HCT116 (cell line): Measurements from ENCODE around the gene TBKBP1. TPM values are rescaled to one million over a fixed set of nuclear protein-coding genes. Genes with fewer than 3 reads are reported as not detected.

Source experiments
- ATAC-seq: fragments of 200-7000 bp; cut with Tn5 transposase; 2 replicates; pipeline ENCODE4 v1.9.1; 2020; ENCODE audit warnings: mild to moderate bottlenecking, moderate library complexity
- BruUV-seq: library from RNA; stranded (reverse); fragments of 400-500 nt; replicated peaks from 2 replicates; lab custom pipeline; 2021; lab: Mats Ljungman, UMichigan
- CTCF ChIA-PET: fragments of 300-600 bp; sonication (Branson Sonifier 250); formaldehyde crosslinking; loops from one replicate; lab custom pipeline; 2021; ENCODE audit warnings: antibody characterized with exemption; lab: Charles Lee
- POLR2A ChIA-PET: fragments of 300-600, 350-600 bp; sonication (Branson Sonifier 250); formaldehyde crosslinking; loops from one replicate; lab custom pipeline; 2021; ENCODE audit warnings: antibody characterized with exemption; lab: Charles Lee
- RAD21 ChIA-PET, 2 experiments: fragments of 300-600 bp; sonication (Branson Sonifier 250); formaldehyde crosslinking; loops; one replicate each; lab custom pipeline; 2023; ENCODE audit warnings: low total read pairs in 2 of 2; ENCODE audit not compliant: uncharacterized antibody in 2 of 2, unreplicated experiment in 2 of 2, low non-redundant PET in 1 of 2; lab: Charles Lee
- DNase-seq: peaks from one replicate; pipeline ENCODE4 v3.0.0-alpha.2; 2010; ENCODE audit warnings: low read depth, low spot score
- H2AFZ ChIP-seq: fragments of 200-600 bp; shearing (Covaris generic), sonication (generic); 2 replicates; pipeline ENCODE4 v1.6.1; 2017; ENCODE audit warnings: low read depth, mixed run types, mixed read lengths, antibody characterized with exemption, low read length; ENCODE audit not compliant: poor library complexity, severe bottlenecking
- H3K27ac ChIP-seq: 2 replicates; pipeline ENCODE4 v1.5.1; 2012; ENCODE audit warnings: low read depth, low read length
- H3K27me3 ChIP-seq: fragments of 200-600 bp; sonication (generic); 2 replicates; pipeline ENCODE4 v1.6.1; 2016; ENCODE audit warnings: mixed run types, low read length, mixed read lengths; ENCODE audit not compliant: insufficient read depth
- H3K36me3 ChIP-seq, 2 experiments: fragments of 200-500 bp in 1 of 2; fragments of 200-600 bp in 1 of 2; sonication (Bioruptor generic) in 1 of 2; sonication (generic) in 1 of 2; 2 replicates each; pipeline versions ENCODE4 v1.5.1 to v1.6.1; 2014 to 2016; ENCODE audit warnings: low read length in 2 of 2, inconsistent platforms in 1 of 2, mixed read lengths in 1 of 2, mixed run types in 1 of 2; ENCODE audit not compliant: insufficient read depth in 2 of 2, control insufficient read depth in 1 of 2
- H3K4me1 ChIP-seq, 2 experiments: fragments of 200-600 bp in 1 of 2; sonication (generic) in 1 of 2; 2 replicates each; pipeline versions ENCODE4 v1.5.1 to v1.6.1; 2012 to 2017; ENCODE audit warnings: low read length in 2 of 2, inconsistent platforms in 1 of 2, mild to moderate bottlenecking in 1 of 2, mixed read lengths in 1 of 2, mixed run types in 1 of 2, moderate library complexity in 1 of 2; ENCODE audit not compliant: insufficient read depth in 2 of 2, control insufficient read depth in 1 of 2
- H3K4me2 ChIP-seq: fragments of 200-600 bp; sonication (generic); 2 replicates; pipeline ENCODE4 v1.6.1; 2017; ENCODE audit warnings: mixed run types, low read length, mixed read lengths
- H3K4me3 ChIP-seq, 2 experiments: fragments of 200-600 bp in 1 of 2; sonication (generic) in 1 of 2; replicated peaks in 1 of 2; 2 replicates each; pipeline ENCODE4 v1.5.1; 2011 to 2016; ENCODE audit warnings: low read length in 2 of 2, control low read depth in 1 of 2, low read depth in 1 of 2, mild to moderate bottlenecking in 1 of 2, mixed read lengths in 1 of 2, mixed run types in 1 of 2
- H3K79me2 ChIP-seq: fragments of 200-600 bp; sonication (generic); 2 replicates; pipeline ENCODE4 v1.6.1; 2017; ENCODE audit warnings: mild to moderate bottlenecking, mixed run types, low read length, moderate library complexity, mixed read lengths; ENCODE audit not compliant: insufficient read depth
- H3K9ac ChIP-seq: fragments of 200-600 bp; sonication (generic); 2 replicates; pipeline ENCODE4 v1.6.1; 2016; ENCODE audit warnings: low read length, mixed read lengths
- H3K9me2 ChIP-seq: fragments of 200-600 bp; sonication (generic), shearing (Covaris generic); 2 replicates; pipeline ENCODE4 v1.6.1; 2017; ENCODE audit warnings: mixed run types, mild to moderate bottlenecking, moderate library complexity; ENCODE audit not compliant: insufficient read depth
- H3K9me3 ChIP-seq, 2 experiments: fragments of 200-500 bp in 1 of 2; fragments of 200-600 bp in 1 of 2; sonication (Bioruptor generic) in 1 of 2; sonication (generic) in 1 of 2; 2 replicates each; pipeline ENCODE4 v1.6.1; 2014 to 2017; ENCODE audit warnings: low read length in 2 of 2, mixed read lengths in 2 of 2, inconsistent platforms in 1 of 2, low read depth in 1 of 2, mild to moderate bottlenecking in 1 of 2, mixed run types in 1 of 2, moderate library complexity in 1 of 2; ENCODE audit not compliant: control insufficient read depth in 1 of 2, insufficient read depth in 1 of 2
- H4K20me1 ChIP-seq: fragments of 200-600 bp; sonication (generic), shearing (Covaris generic); 2 replicates; pipeline ENCODE4 v1.6.1; 2017; ENCODE audit warnings: mixed run types, mild to moderate bottlenecking, moderate library complexity; ENCODE audit not compliant: insufficient read depth
- ATF3 ChIP-seq: IDR thresholded peaks from 2 replicates; pipeline ENCODE4 v1.6.1; 2012
- CEBPB ChIP-seq: IDR thresholded peaks from 2 replicates; pipeline ENCODE4 v1.6.1; 2012; ENCODE audit warnings: low read depth
- CTCF ChIP-seq, 3 experiments: fragments of 200-600 bp in 1 of 3; sonication (generic) in 1 of 3; IDR thresholded peaks in 2 of 3; conservative IDR thresholded peaks in 1 of 3; 2 replicates each; pipeline ENCODE4 v1.5.1; 2012 to 2017; ENCODE audit warnings: low read depth in 2 of 3, low read length in 2 of 3, antibody characterized with exemption in 1 of 3, borderline replicate concordance in 1 of 3, control low read depth in 1 of 3, mild to moderate bottlenecking in 1 of 3, mixed read lengths in 1 of 3, mixed run types in 1 of 3, moderate library complexity in 1 of 3; ENCODE audit not compliant: insufficient read depth in 1 of 3
- EGR1 ChIP-seq: IDR thresholded peaks from 2 replicates; pipeline ENCODE4 v1.6.1; 2012; ENCODE audit warnings: low read depth
- EZH2 ChIP-seq: fragments of 200-600 bp; sonication (generic); IDR thresholded peaks from 2 replicates; pipeline ENCODE4 v1.6.1; 2017; ENCODE audit warnings: antibody characterized with exemption, mixed run types
- EZH2phosphoT487 ChIP-seq: fragments of 200-600 bp; IDR thresholded peaks from 2 replicates; pipeline ENCODE4 v1.6.1; 2018; ENCODE audit warnings: antibody characterized with exemption, borderline replicate concordance
- RAD21 ChIP-seq: IDR thresholded peaks from 2 replicates; pipeline ENCODE4 v1.6.1; 2012; ENCODE audit warnings: low read depth, mild to moderate bottlenecking
- SIN3A ChIP-seq: IDR thresholded peaks from 2 replicates; pipeline ENCODE4 v1.6.1; 2012; ENCODE audit warnings: low read depth
- SP1 ChIP-seq: IDR thresholded peaks from 2 replicates; pipeline ENCODE4 v1.6.1; 2012; ENCODE audit warnings: low read depth
- SRF ChIP-seq: IDR thresholded peaks from 2 replicates; pipeline ENCODE4 v1.6.1; 2012; ENCODE audit warnings: low read depth
- TCF7L2 ChIP-seq: IDR thresholded peaks from 2 replicates; pipeline ENCODE4 v1.7.0; 2011; ENCODE audit warnings: borderline replicate concordance, inconsistent platforms; ENCODE audit not compliant: insufficient read depth, insufficient read length; ENCODE audit errors: extremely low read depth
- YY1 ChIP-seq: IDR thresholded peaks from 2 replicates; pipeline ENCODE4 v1.6.1; 2011; ENCODE audit warnings: low read length, low read depth, moderate library complexity, mild to moderate bottlenecking; ENCODE audit not compliant: insufficient replicate concordance; ENCODE audit errors: extremely low read depth
- ZNF274 ChIP-seq: fragments of 200-500 bp; sonication (Bioruptor generic); IDR thresholded peaks from 2 replicates; pipeline ENCODE4 v1.6.1; 2014; ENCODE audit warnings: mild to moderate bottlenecking, low read depth, low read length, inconsistent platforms
- intact Hi-C: fragments of 100-400 bp; cut with micrococcal nuclease; formaldehyde crosslinking; loops from 2 replicates; pipeline ENCODE4 v1.10.0; 2022
- total RNA-seq: library from RNA; stranded (reverse); gene quantifications from one replicate; pipeline ENCODE4 v1.2.1, GENCODE V29; 2021; ENCODE audit not compliant: unreplicated experiment
- TF ChIP-seq, protein P1 (sequence below): IDR thresholded peaks from 2 replicates; pipeline ENCODE4 v1.6.1; 2012
- TF ChIP-seq, protein P2 (sequence below): IDR thresholded peaks from 2 replicates; pipeline ENCODE4 v1.6.1; 2011; ENCODE audit warnings: mild to moderate bottlenecking, low read length, moderate library complexity; ENCODE audit not compliant: insufficient replicate concordance; ENCODE audit errors: extremely low read depth

TBKBP1 gene
- total RNA-seq, 1 experiment from 2014 or later, result 12.4 TPM

GRCh38 chr17:47729476-47729875 is 35.5 kb downstream of the TBKBP1 start:
- Histone ChIP-seq H3K9me2 (no peaks in the 10 kb centered on the region), H3K27ac (no peak overlapping the region), H2AFZ (no peak overlapping the region), H3K79me2 (no peaks in the 10 kb centered on the region), H3K36me3 (no peaks in the 10 kb centered on the region), H3K27me3 (peaks cover 6% of the 10 kb centered on the region; the same call in 1 of the 2 replicates), H3K4me3 (no peak overlapping the region), H4K20me1 (no peaks in the 10 kb centered on the region), H3K4me1 (peaks cover 0 to 9% of the 10 kb centered on the region in 2 experiments; a peak in 2 of 4 replicates), H3K9ac (no peak overlapping the region), H3K9me3 (no peaks in the 10 kb centered on the region), H3K4me2 (no peak overlapping the region)
- ChIA-PET RAD21 (no interaction called here), POLR2A (no interaction called here), CTCF (no interaction called here)
- no peak for TF ChIP-seq RAD21
- no peak for TF ChIP-seq SIN3A
- no peak for TF ChIP-seq CTCF (IDR thresholded peaks at IDR 0.05 in 2 of 3, conservative IDR thresholded peaks at IDR 0.05 in 1 of 3; ENCODE audit: borderline replicate concordance in 1 of 3, insufficient read depth in 1 of 3, low read depth in 2 of 3, low read length in 2 of 3)
- no peak for TF ChIP-seq YY1
- TF ChIP-seq, protein P1, sequence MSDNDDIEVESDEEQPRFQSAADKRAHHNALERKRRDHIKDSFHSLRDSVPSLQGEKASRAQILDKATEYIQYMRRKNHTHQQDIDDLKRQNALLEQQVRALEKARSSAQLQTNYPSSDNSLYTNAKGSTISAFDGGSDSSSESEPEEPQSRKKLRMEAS, result no peak
- TF ChIP-seq ATF3, result no peak
- TF ChIP-seq SRF, result no peak
- no peak for TF ChIP-seq SP1
- no peak for TF ChIP-seq EGR1
- no peak for TF ChIP-seq CEBPB
- TF ChIP-seq, protein P2, sequence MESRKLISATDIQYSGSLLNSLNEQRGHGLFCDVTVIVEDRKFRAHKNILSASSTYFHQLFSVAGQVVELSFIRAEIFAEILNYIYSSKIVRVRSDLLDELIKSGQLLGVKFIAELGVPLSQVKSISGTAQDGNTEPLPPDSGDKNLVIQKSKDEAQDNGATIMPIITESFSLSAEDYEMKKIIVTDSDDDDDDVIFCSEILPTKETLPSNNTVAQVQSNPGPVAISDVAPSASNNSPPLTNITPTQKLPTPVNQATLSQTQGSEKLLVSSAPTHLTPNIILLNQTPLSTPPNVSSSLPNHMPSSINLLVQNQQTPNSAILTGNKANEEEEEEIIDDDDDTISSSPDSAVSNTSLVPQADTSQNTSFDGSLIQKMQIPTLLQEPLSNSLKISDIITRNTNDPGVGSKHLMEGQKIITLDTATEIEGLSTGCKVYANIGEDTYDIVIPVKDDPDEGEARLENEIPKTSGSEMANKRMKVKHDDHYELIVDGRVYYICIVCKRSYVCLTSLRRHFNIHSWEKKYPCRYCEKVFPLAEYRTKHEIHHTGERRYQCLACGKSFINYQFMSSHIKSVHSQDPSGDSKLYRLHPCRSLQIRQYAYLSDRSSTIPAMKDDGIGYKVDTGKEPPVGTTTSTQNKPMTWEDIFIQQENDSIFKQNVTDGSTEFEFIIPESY, result no peak
- no peak for TF ChIP-seq ZNF274
- no peak for TF ChIP-seq EZH2
- TF ChIP-seq TCF7L2, result no peak
- no peak for TF ChIP-seq EZH2phosphoT487
- no TSS peak for BruUV-seq
- DNase-seq (no peak), ATAC-seq (no peak)
- intact Hi-C loops, result no loop called here
